ENCODE data around the gene TBC1D19.

DNA sequence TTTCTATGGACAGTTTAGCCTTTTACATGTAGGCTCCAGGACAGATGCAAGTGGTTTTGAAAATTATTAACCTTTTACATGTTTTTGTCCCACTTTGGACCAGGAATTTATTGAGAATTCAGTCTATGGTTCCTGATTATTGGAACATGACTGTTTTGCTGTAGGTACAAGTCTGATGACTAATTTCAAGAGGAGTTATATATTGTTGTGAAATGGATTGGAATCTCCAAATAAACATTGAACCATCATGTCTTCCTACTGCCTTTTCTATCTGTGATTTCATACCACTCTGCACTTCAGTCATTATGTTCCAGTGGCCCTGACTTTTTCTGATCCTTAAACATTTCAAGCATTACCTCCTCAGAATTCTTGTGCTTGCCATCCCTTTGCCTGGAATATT is 35.9 kb downstream of the TBC1D19 start:
- no peak for TF ChIP-seq EZH2 (IDR thresholded peaks at IDR 0.05; ENCODE audit: borderline replicate concordance, low read length)
- TF ChIP-seq, protein P1, sequence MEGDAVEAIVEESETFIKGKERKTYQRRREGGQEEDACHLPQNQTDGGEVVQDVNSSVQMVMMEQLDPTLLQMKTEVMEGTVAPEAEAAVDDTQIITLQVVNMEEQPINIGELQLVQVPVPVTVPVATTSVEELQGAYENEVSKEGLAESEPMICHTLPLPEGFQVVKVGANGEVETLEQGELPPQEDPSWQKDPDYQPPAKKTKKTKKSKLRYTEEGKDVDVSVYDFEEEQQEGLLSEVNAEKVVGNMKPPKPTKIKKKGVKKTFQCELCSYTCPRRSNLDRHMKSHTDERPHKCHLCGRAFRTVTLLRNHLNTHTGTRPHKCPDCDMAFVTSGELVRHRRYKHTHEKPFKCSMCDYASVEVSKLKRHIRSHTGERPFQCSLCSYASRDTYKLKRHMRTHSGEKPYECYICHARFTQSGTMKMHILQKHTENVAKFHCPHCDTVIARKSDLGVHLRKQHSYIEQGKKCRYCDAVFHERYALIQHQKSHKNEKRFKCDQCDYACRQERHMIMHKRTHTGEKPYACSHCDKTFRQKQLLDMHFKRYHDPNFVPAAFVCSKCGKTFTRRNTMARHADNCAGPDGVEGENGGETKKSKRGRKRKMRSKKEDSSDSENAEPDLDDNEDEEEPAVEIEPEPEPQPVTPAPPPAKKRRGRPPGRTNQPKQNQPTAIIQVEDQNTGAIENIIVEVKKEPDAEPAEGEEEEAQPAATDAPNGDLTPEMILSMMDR (conservative IDR thresholded peaks at IDR 0.05 in 1 of 2, IDR thresholded peaks at IDR 0.05 in 1 of 2; ENCODE audit: extremely low read depth in 1 of 2, insufficient read depth in 1 of 2, low read depth in 1 of 2, low read length in 2 of 2) = no peak
